GM18511 (cell line): ENCODE data around the gene SMOC1.

Source experiments
- ATAC-seq: cut with Tn5 transposase; IDR thresholded peaks from one replicate; pipeline ENCODE4 v1.9.1; 2021; ENCODE audit warnings: mild to moderate bottlenecking, moderate library complexity; ENCODE audit not compliant: unreplicated experiment

Gene SMOC1

GRCh38 chr14:70077720-70078119 is 198.5 kb downstream of the SMOC1 start:
- ATAC-seq: no peak

GRCh38 chr14:70078329-70078728 is 199.1 kb downstream of the SMOC1 start:
- ATAC-seq: no peak

- ATAC-seq: no peak
Observed at GRCh38 chr14:70080076-70080475, 200.9 kb downstream of the SMOC1 start.
